Measurements from ENCODE around the gene ARTN. TPM values are rescaled to one million over a fixed set of nuclear protein-coding genes. Genes with fewer than 3 reads are reported as not detected.

ARTN gene
- total and polyA plus RNA-seq, 9 of the 15 experiments (the other 6 are each of a cell fraction or from before 2014, with no cell fraction given): 0.06 to 0.38 TPM; not detected in 7

- TF ChIP-seq ARID4B (CRISPR knock-in tag; IDR thresholded peaks at IDR 0.05) (peak; percentile 99), ZNF239 (CRISPR knock-in tag; IDR thresholded peaks at IDR 0.05) (no peak), SRF (CRISPR knock-in tag; IDR thresholded peaks at IDR 0.05) (peak in 1 of 2 experiments; percentile 81; a peak in 2 of 4 replicates), CC2D1A (IDR thresholded peaks at IDR 0.05) (peak; percentile 33; the same call in 1 of the 2 replicates), SOX6 (IDR thresholded peaks at IDR 0.05) (peak; percentile 66; the same call in 1 of the 2 replicates), MTA1 (IDR thresholded peaks at IDR 0.05; ENCODE audit: borderline replicate concordance) (peak; percentile 72; the same call in 1 of the 2 replicates), NKRF (IDR thresholded peaks at IDR 0.05; ENCODE audit: borderline replicate concordance) (peak; percentile 95), CREB1 (IDR thresholded peaks at IDR 0.05) (peak; percentile 80; the same call in 1 of the 2 replicates), CREB1 (CRISPR knock-in tag; IDR thresholded peaks at IDR 0.05) (peak; percentile 90), XRCC5 (IDR thresholded peaks at IDR 0.05; ENCODE audit: low read depth, low read length) (peak; percentile 96), HEY1 (CRISPR knock-in tag; IDR thresholded peaks at IDR 0.05; ENCODE audit: borderline replicate concordance) (no peak), ZNF212 (CRISPR knock-in tag; IDR thresholded peaks at IDR 0.05) (0 out of 2 replicates have a peak, but pooled peaks have one; percentile 16), PURB (CRISPR knock-in tag; IDR thresholded peaks at IDR 0.05; ENCODE audit: low read depth) (no peak), NCOA6 (IDR thresholded peaks at IDR 0.05) (no peak), PCBP1 (IDR thresholded peaks at IDR 0.05; ENCODE audit: low read depth, low read length, poor library complexity, severe bottlenecking) (peak; percentile 89)
- TF ChIP-seq, protein P1, sequence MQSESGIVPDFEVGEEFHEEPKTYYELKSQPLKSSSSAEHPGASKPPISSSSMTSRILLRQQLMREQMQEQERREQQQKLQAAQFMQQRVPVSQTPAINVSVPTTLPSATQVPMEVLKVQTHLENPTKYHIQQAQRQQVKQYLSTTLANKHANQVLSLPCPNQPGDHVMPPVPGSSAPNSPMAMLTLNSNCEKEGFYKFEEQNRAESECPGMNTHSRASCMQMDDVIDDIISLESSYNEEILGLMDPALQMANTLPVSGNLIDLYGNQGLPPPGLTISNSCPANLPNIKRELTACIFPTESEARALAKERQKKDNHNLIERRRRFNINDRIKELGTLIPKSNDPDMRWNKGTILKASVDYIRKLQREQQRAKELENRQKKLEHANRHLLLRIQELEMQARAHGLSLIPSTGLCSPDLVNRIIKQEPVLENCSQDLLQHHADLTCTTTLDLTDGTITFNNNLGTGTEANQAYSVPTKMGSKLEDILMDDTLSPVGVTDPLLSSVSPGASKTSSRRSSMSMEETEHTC (IDR thresholded peaks at IDR 0.05): peak; percentile 62; the same call in 1 of the 2 replicates
- TF ChIP-seq, protein P2, sequence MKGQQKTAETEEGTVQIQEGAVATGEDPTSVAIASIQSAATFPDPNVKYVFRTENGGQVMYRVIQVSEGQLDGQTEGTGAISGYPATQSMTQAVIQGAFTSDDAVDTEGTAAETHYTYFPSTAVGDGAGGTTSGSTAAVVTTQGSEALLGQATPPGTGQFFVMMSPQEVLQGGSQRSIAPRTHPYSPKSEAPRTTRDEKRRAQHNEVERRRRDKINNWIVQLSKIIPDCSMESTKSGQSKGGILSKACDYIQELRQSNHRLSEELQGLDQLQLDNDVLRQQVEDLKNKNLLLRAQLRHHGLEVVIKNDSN (CRISPR knock-in tag; IDR thresholded peaks at IDR 0.05): peak; percentile 99
These were observed 12.8 kb downstream of the ARTN start, which contains the start of gene IPO13 (continued) for GRCh38 chr1:43946236-43947060.

Data from K562 (cell line).